OCI-LY1 (cell line): ENCODE results near the gene SPATA33.
"Not testable (repeated sequence)": the region's sequence is repeated elsewhere in the genome, so short reads cannot be mapped to it uniquely, and the experiment has no call there.

Experiments
- H2AFZ ChIP-seq: fragments of 200-600 bp; sonication (generic), shearing (Covaris generic); 2 replicates; pipeline ENCODE4 v1.6.0; 2014; ENCODE audit warnings: antibody characterized with exemption, mild to moderate bottlenecking, low read length
- H3F3A ChIP-seq: fragments of 200-600 bp; sonication (generic), shearing (Covaris generic); 2 replicates; pipeline ENCODE4 v1.6.0; 2014; ENCODE audit warnings: mild to moderate bottlenecking, antibody characterized with exemption, low read length, moderate library complexity; ENCODE audit not compliant: insufficient read depth
- H3K27ac ChIP-seq: fragments of 200-600 bp; sonication (generic); 2 replicates; pipeline ENCODE4 v1.5.1; 2014; ENCODE audit warnings: low read length, mixed run types, mild to moderate bottlenecking, low read depth; ENCODE audit not compliant: poor library complexity, severe bottlenecking
- H3K27me3 ChIP-seq: fragments of 200-600 bp; sonication (generic); 2 replicates; pipeline ENCODE4 v1.6.0; 2014; ENCODE audit warnings: antibody characterized with exemption, mild to moderate bottlenecking, low read length, moderate library complexity; ENCODE audit not compliant: insufficient read depth
- H3K36me3 ChIP-seq: fragments of 200-600 bp; sonication (generic); 2 replicates; pipeline ENCODE4 v1.6.1; 2014; ENCODE audit warnings: mild to moderate bottlenecking, antibody characterized with exemption, low read length, moderate library complexity, mixed read lengths; ENCODE audit not compliant: insufficient read depth
- H3K4me1 ChIP-seq: fragments of 200-600 bp; sonication (generic); 2 replicates; pipeline ENCODE4 v1.5.1; 2014; ENCODE audit warnings: mild to moderate bottlenecking, low read length, moderate library complexity; ENCODE audit not compliant: insufficient read depth, severe bottlenecking
- H3K4me2 ChIP-seq: fragments of 200-600 bp; sonication (generic), shearing (Covaris generic); 2 replicates; pipeline ENCODE4 v1.6.1; 2014; ENCODE audit warnings: low read length
- H3K4me3 ChIP-seq: fragments of 200-600 bp; sonication (generic); 2 replicates; pipeline ENCODE4 v1.5.1; 2014; ENCODE audit warnings: low read length, low read depth, mild to moderate bottlenecking, mixed read lengths; ENCODE audit not compliant: poor library complexity, severe bottlenecking
- H3K79me2 ChIP-seq: fragments of 200-600 bp; shearing (Covaris generic); 2 replicates; pipeline ENCODE4 v1.6.1; 2016; ENCODE audit warnings: mixed run types, low read length, mixed read lengths; ENCODE audit not compliant: insufficient read depth
- H3K9ac ChIP-seq: fragments of 200-600 bp; sonication (generic), shearing (Covaris generic); 2 replicates; pipeline ENCODE4 v1.6.1; 2014; ENCODE audit warnings: mild to moderate bottlenecking, low read length, mixed read lengths
- H3K9me2 ChIP-seq: fragments of 200-600 bp; sonication (generic), shearing (Covaris generic); 2 replicates; pipeline ENCODE4 v1.6.1; 2014; ENCODE audit warnings: low read depth, mild to moderate bottlenecking, low read length, mixed read lengths
- H3K9me3 ChIP-seq: fragments of 200-600 bp; shearing (Covaris generic); 2 replicates; pipeline ENCODE4 v1.6.1; 2014; ENCODE audit warnings: low read length, mixed read lengths
- H4K20me1 ChIP-seq: fragments of 200-600 bp; sonication (generic), shearing (Covaris generic); 2 replicates; pipeline ENCODE4 v1.6.0; 2016; ENCODE audit warnings: mild to moderate bottlenecking, low read length; ENCODE audit not compliant: insufficient read depth
- EZH2 ChIP-seq: fragments of 200-600 bp; sonication (generic), shearing (Covaris generic); IDR thresholded peaks from 2 replicates; pipeline ENCODE4 v1.8.0; 2017; ENCODE audit warnings: borderline replicate concordance, mixed run types, mild to moderate bottlenecking, antibody characterized with exemption, low read length, moderate library complexity, mixed read lengths
- TF ChIP-seq, protein P1 (sequence below): fragments of 200-600 bp; sonication (generic), shearing (Covaris generic); IDR thresholded peaks from 2 replicates; pipeline ENCODE4 v1.5.1; 2017; ENCODE audit warnings: mild to moderate bottlenecking, antibody characterized with exemption, low read length, moderate library complexity, mixed read lengths

Gene SPATA33

DNA sequence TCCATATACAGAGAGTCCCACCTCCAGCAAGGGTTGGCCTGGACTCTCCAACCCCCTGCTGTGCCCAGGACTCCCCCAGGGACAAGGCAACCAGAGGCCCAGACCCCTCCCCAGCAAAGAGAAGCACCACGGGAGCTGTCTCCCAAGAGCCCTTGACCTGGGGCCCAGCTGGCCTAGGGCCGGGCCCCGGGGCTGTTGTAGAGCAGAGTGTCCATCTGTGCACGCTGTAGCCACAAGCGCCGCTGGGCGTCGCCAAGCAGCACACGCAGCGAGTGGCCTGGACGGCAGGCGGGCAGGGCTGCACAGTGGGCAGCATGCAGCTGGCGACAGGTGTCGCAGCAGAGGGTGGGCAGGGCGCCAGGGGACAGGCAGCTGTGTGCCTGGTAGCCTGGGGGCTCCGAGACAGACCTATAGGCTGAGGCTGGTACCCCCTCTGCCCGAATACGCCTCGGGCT, 39.6 kb downstream of the SPATA33 start:
- no peaks in the 10 kb centered on the region for H3K79me2 ChIP-seq
- H3K4me3 ChIP-seq = no peak overlapping the region
- H3K9me2 ChIP-seq = no peaks in the 10 kb centered on the region
- no peaks in the 10 kb centered on the region for H3K9me3 ChIP-seq
- H4K20me1 ChIP-seq = no peaks in the 10 kb centered on the region
- no peaks in the 10 kb centered on the region for H3K27me3 ChIP-seq
- H3K4me1 ChIP-seq = peaks cover 17% of the 10 kb centered on the region
- TF ChIP-seq, protein P1, sequence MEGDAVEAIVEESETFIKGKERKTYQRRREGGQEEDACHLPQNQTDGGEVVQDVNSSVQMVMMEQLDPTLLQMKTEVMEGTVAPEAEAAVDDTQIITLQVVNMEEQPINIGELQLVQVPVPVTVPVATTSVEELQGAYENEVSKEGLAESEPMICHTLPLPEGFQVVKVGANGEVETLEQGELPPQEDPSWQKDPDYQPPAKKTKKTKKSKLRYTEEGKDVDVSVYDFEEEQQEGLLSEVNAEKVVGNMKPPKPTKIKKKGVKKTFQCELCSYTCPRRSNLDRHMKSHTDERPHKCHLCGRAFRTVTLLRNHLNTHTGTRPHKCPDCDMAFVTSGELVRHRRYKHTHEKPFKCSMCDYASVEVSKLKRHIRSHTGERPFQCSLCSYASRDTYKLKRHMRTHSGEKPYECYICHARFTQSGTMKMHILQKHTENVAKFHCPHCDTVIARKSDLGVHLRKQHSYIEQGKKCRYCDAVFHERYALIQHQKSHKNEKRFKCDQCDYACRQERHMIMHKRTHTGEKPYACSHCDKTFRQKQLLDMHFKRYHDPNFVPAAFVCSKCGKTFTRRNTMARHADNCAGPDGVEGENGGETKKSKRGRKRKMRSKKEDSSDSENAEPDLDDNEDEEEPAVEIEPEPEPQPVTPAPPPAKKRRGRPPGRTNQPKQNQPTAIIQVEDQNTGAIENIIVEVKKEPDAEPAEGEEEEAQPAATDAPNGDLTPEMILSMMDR = no peak
- no peak for TF ChIP-seq EZH2
- no peak overlapping the region for H2AFZ ChIP-seq
- no peak overlapping the region for H3K27ac ChIP-seq
- no peaks in the 10 kb centered on the region for H3F3A ChIP-seq
- no peak overlapping the region for H3K9ac ChIP-seq
- no peak overlapping the region for H3K4me2 ChIP-seq
- H3K36me3 ChIP-seq = peaks cover 42% of the 10 kb centered on the region

DNA sequence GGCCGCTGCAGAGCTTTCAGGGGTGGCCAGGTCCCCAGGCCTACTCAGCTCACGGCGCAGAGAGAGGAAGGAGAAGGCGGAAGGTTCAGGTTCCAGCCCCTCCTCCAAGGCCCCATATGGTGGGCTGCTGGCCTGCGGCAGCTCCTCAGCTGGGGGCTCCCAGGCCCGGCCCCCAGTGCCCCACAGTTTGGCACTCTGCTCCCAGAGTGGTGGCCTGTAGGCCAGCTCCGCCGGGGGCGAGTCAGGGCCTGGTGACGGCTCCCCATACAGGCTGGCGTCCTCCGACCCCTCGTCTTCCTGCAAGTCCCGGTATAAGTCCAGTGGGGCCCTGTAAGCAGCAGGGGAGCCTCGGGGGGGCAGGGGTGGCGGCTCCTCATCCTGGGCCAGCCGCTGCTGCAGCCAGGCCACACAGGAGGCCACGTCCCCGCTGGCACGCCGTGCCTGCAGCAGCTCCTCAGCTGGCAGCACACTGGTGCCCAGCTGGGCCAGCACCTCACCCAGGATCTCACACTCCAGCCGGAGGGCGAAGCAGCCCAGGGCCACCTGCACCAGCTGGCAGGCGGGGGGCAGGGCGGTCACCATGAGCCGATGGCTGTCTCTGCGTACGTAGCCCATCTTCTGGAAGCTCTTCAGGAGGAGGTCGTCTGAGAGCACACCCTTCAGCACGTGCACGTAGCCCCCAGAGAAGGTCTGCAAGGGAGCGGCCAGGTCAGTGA, 40.1 kb downstream of the SPATA33 start:
- Histone ChIP-seq H4K20me1 (no peaks in the 10 kb centered on the region), H3K9ac (no peak overlapping the region), H3K4me2 (no peak overlapping the region)

DNA sequence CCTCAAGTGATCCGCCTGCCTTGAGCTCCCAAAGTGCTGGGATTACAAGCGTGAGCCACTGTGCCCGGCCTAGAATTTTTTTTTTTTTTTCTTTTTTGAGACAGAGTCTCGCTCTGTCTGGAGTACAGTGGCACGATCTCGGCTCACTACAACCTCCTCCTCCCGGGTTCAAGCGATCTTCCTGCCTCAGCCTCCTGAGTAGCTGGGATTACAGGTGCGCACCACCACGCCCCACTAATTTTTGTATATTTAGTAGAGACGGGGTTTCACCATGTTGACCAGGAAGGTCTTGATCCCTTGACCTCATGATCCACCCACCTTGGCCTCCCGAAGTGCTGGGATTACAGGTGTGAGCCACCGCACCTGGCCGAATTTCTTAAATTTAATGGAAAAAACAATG, 41.1 kb downstream of the SPATA33 start:
- H3K9me2 ChIP-seq, H3K4me3 ChIP-seq, H4K20me1 ChIP-seq, H3K9me3 ChIP-seq, H3F3A ChIP-seq, H3K27me3 ChIP-seq, H2AFZ ChIP-seq, H3K27ac ChIP-seq, H3K79me2 ChIP-seq, H3K4me2 ChIP-seq, H3K9ac ChIP-seq: not testable (repeated sequence)
- peaks cover 29% of the 10 kb centered on the region for H3K36me3 ChIP-seq
- H3K4me1 ChIP-seq = peaks cover 22% of the 10 kb centered on the region

More for the DNA sequence above, 40.1 kb downstream of the SPATA33 start:
- Histone ChIP-seq H3K27me3 (no peaks in the 10 kb centered on the region), H3K79me2 (no peaks in the 10 kb centered on the region), H3K36me3 (peaks cover 38% of the 10 kb centered on the region), H3K9me2 (no peaks in the 10 kb centered on the region), H3K4me3 (no peak overlapping the region), H3K9me3 (no peaks in the 10 kb centered on the region), H3F3A (no peaks in the 10 kb centered on the region), H3K27ac (no peak overlapping the region), H3K4me1 (peaks cover 22% of the 10 kb centered on the region), H2AFZ (no peak overlapping the region)
- TF ChIP-seq, protein P1 = no peak
- no peak for TF ChIP-seq EZH2

DNA sequence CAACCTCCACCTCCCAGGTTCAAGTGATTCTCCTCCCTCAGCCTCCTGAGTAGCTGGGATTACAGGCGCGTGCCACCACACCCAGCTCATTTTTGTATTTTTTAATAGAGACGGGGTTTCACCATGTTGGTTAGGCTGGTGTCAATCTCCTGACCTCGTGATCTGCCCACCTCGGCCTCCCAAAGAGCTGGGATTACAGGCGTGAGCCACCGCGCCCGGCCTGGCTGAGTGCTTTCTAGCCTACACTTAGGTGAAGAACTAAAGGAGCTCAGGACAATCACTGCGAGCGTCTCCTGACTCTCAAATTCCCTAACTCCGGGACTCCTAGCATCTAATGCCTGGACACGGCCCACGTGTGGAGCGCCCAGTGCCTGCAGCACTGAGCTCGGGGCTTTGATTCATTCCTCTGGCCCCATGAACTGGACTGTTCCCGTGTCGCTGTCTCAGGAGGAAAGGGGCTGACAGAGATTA, 42.0 kb downstream of the SPATA33 start:
- H3K27ac ChIP-seq, H3K27me3 ChIP-seq, H3K79me2 ChIP-seq, H3K9me2 ChIP-seq, H3K9ac ChIP-seq, H4K20me1 ChIP-seq, H3K4me3 ChIP-seq, H3F3A ChIP-seq, H2AFZ ChIP-seq, H3K9me3 ChIP-seq: not testable (repeated sequence)
- Histone ChIP-seq H3K36me3 (peaks cover 21% of the 10 kb centered on the region), H3K4me1 (peaks cover 22% of the 10 kb centered on the region), H3K4me2 (peak overlapping the region; percentile 56)
